Fibroblast of lung (primary cell): Measurements from ENCODE around the gene RCAN2. TPM values are rescaled to one million over a fixed set of nuclear protein-coding genes. Genes with fewer than 3 reads are reported as not detected.

Source experiments
- DNase-seq, 2 donors: peaks; one replicate each; pipeline versions ENCODE4 v3.0.0 to v3.0.0-alpha.2; 2010; ENCODE audit warnings: low read depth in 2 of 2
- H2AFZ ChIP-seq: 2 replicates; pipeline ENCODE4 v1.5.1; 2012; ENCODE audit warnings: low read length, control low read depth, inconsistent platforms
- H3K27ac ChIP-seq: 2 replicates; pipeline ENCODE4 v1.5.1; 2011; ENCODE audit warnings: low read length, control low read depth; ENCODE audit not compliant: insufficient read depth
- H3K27me3 ChIP-seq: 2 replicates; pipeline ENCODE4 v1.5.1; 2011; ENCODE audit warnings: mild to moderate bottlenecking, low read length; ENCODE audit not compliant: control insufficient read depth, insufficient read depth
- H3K36me3 ChIP-seq: 2 replicates; pipeline ENCODE4 v1.5.1; 2011; ENCODE audit warnings: low read length; ENCODE audit not compliant: control insufficient read depth, insufficient read depth
- H3K4me1 ChIP-seq: 2 replicates; pipeline ENCODE4 v1.5.1; 2011; ENCODE audit warnings: low read length; ENCODE audit not compliant: control insufficient read depth, insufficient read depth; ENCODE audit errors: extremely low read depth
- H3K4me2 ChIP-seq: 2 replicates; pipeline ENCODE4 v1.5.1; 2011; ENCODE audit warnings: low read length, control low read depth; ENCODE audit not compliant: insufficient read depth; ENCODE audit errors: extremely low read depth
- H3K4me3 ChIP-seq, 4 experiments: fragments of 200-600 bp in 1 of 4; sonication (generic) in 1 of 4; replicated peaks in 1 of 4; 2 replicates each; pipeline ENCODE4 v1.5.1; 2011 to 2016; ENCODE audit warnings: low read length in 4 of 4, low read depth in 3 of 4, mild to moderate bottlenecking in 3 of 4, control low read depth in 2 of 4, inconsistent platforms in 1 of 4, mixed read lengths in 1 of 4; ENCODE audit not compliant: insufficient read depth in 1 of 4; ENCODE audit errors: control extremely low read depth in 1 of 4
- H3K79me2 ChIP-seq: 2 replicates; pipeline ENCODE4 v1.5.1; 2012; ENCODE audit warnings: mild to moderate bottlenecking, low read length, inconsistent platforms; ENCODE audit not compliant: control insufficient read depth, insufficient read depth
- H3K9ac ChIP-seq: 2 replicates; pipeline ENCODE4 v1.5.1; 2011; ENCODE audit warnings: mild to moderate bottlenecking, low read length, control low read depth; ENCODE audit not compliant: insufficient read depth
- H3K9me3 ChIP-seq: 2 replicates; pipeline ENCODE4 v1.5.1; 2012; ENCODE audit warnings: low read depth, low read length; ENCODE audit not compliant: control insufficient read depth, insufficient read depth
- H4K20me1 ChIP-seq: 2 replicates; pipeline ENCODE4 v1.5.1; 2011; ENCODE audit warnings: low read length; ENCODE audit not compliant: control insufficient read depth, insufficient read depth; ENCODE audit errors: extremely low read depth
- CTCF ChIP-seq, 2 donors: IDR thresholded peaks in 1 of 2; conservative IDR thresholded peaks in 1 of 2; 1 replicate in 1 of 2; 2 replicates in 1 of 2; pipeline ENCODE4 v1.5.1; 2011 to 2012; ENCODE audit warnings: low read length in 2 of 2, control low read depth in 1 of 2, inconsistent platforms in 1 of 2, low read depth in 1 of 2, mild to moderate bottlenecking in 1 of 2
- EZH2 ChIP-seq: IDR thresholded peaks from 2 replicates; pipeline ENCODE4 v1.5.1; 2012; ENCODE audit warnings: low read length, control low read depth, mild to moderate bottlenecking; ENCODE audit errors: missing control alignments
- polyA plus RNA-seq, 2 donors: library from polyadenylated mRNA; depleted of rRNA in 1 of 2; stranded (reverse) in 1 of 2; unstranded in 1 of 2; fragments of >200 nt; gene quantifications; 2 replicates each; pipeline ENCODE4 v1.2.1, GENCODE V29; 2011 to 2012; ENCODE audit warnings: missing spikeins in 1 of 2
- total RNA-seq: library from RNA; depleted of rRNA; stranded (reverse); fragments of >200 nt; gene quantifications from 2 replicates; pipeline ENCODE4 v1.2.1, GENCODE V29; 2014

The RCAN2 gene
- total and polyA plus RNA-seq, 2 donors (not counting 1 experiment from before 2014, with no cell fraction given): 11.7 to 38.0 TPM

GRCh38 chr6:46184114-46184513, 307.1 kb downstream of the RCAN2 start:
- H2AFZ ChIP-seq: no peak overlapping the region
- H4K20me1 ChIP-seq: no peaks in the 10 kb centered on the region
- no peaks in the 10 kb centered on the region for H3K79me2 ChIP-seq
- no peaks in the 10 kb centered on the region for H3K27me3 ChIP-seq
- H3K4me1 ChIP-seq: peaks cover 7% of the 10 kb centered on the region
- H3K4me2 ChIP-seq: peak overlapping the region; percentile 59
- TF ChIP-seq EZH2 (no peak), CTCF (conservative IDR thresholded peaks at IDR 0.05 in 1 of 2, IDR thresholded peaks at IDR 0.05 in 1 of 2; ENCODE audit: low read depth in 1 of 2, low read length in 2 of 2) (peak in 1 of 2 donors; percentile 18)
- DNase-seq: peak; percentile 69 to 92
- no peak overlapping the region for H3K4me3 ChIP-seq
- no peaks in the 10 kb centered on the region for H3K36me3 ChIP-seq
- no peak overlapping the region for H3K27ac ChIP-seq
- H3K9me3 ChIP-seq: no peaks in the 10 kb centered on the region
- H3K9ac ChIP-seq: no peak overlapping the region

DNA sequence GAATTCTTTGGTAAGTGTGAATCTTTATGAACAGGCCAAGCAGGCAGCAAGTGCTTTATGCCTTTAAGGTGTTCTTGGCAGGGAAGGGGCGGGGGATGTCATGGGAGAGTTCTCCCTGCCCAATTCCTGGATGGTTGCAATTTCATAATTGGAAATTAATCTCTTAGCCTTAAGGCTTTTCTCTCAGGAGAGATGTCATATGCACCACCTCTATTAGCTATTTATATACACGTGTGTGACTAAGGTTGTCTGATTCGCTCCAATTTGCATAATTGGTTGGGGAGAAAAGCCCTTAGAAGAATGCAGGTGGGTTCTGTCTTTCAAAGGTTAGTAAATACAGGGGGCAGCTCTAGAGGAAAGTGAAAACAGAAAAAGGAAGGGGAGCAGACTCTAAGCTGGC, 315.3 kb downstream of the RCAN2 start:
- Histone ChIP-seq H2AFZ (no peak overlapping the region), H3K4me2 (no peak overlapping the region), H4K20me1 (no peaks in the 10 kb centered on the region), H3K36me3 (no peaks in the 10 kb centered on the region), H3K4me3 (no peak overlapping the region), H3K27ac (no peak overlapping the region), H3K27me3 (no peaks in the 10 kb centered on the region), H3K9me3 (no peaks in the 10 kb centered on the region), H3K9ac (no peak overlapping the region), H3K4me1 (no peaks in the 10 kb centered on the region), H3K79me2 (no peaks in the 10 kb centered on the region)
- TF ChIP-seq CTCF (conservative IDR thresholded peaks at IDR 0.05 in 1 of 2, IDR thresholded peaks at IDR 0.05 in 1 of 2; ENCODE audit: low read depth in 1 of 2, low read length in 2 of 2) (no peak), EZH2 (no peak)
- no peak for DNase-seq

DNA sequence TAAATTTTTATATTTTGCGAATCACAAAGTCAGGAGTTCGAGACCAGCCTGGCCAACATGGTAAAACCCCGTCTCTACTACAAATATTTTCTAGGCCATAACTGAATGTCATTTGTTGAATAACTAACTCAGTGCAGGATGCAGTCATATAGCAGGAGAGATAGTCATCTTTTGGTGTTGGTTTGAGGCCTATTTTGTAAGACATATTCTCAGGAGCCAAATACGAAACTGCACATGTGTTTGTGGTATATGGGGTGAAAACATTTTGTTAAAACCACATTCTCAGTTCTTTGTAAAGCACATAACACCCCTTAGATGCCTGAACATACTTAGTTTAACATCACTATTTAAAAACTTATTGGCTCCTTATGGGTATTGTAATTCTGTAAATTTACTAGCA, 315.8 kb downstream of the RCAN2 start:
- Histone ChIP-seq H2AFZ (no peak overlapping the region), H3K4me2 (no peak overlapping the region), H3K79me2 (no peaks in the 10 kb centered on the region), H3K4me3 (no peak overlapping the region), H3K9ac (no peak overlapping the region), H4K20me1 (no peaks in the 10 kb centered on the region), H3K27ac (no peak overlapping the region), H3K27me3 (no peaks in the 10 kb centered on the region), H3K36me3 (no peaks in the 10 kb centered on the region), H3K4me1 (no peaks in the 10 kb centered on the region), H3K9me3 (no peaks in the 10 kb centered on the region)
- DNase-seq: no peak
- TF ChIP-seq CTCF (conservative IDR thresholded peaks at IDR 0.05 in 1 of 2, IDR thresholded peaks at IDR 0.05 in 1 of 2; ENCODE audit: low read depth in 1 of 2, low read length in 2 of 2): no peak
- TF ChIP-seq EZH2: no peak
